Tibial nerve (tissue), 3 donors: ENCODE results near the gene HSD17B8.

Source experiments
- POLR2A ChIP-seq, 2 donors: fragments of 450-650 bp; IDR thresholded peaks; one replicate each; pipeline ENCODE4 v1.6.1; 2017; ENCODE audit warnings: antibody characterized with exemption in 2 of 2, mild to moderate bottlenecking in 2 of 2, moderate library complexity in 2 of 2
- TF ChIP-seq, protein P1 (sequence below), 5 experiments: fragments of 200-600 bp in 3 of 5; fragments of 450-650 bp in 2 of 5; sonication (generic) in 3 of 5; IDR thresholded peaks; one replicate each; pipeline ENCODE4 v1.5.1; 2016 to 2019; ENCODE audit warnings: antibody characterized with exemption in 5 of 5, mild to moderate bottlenecking in 3 of 5, moderate library complexity in 2 of 5

DNA sequence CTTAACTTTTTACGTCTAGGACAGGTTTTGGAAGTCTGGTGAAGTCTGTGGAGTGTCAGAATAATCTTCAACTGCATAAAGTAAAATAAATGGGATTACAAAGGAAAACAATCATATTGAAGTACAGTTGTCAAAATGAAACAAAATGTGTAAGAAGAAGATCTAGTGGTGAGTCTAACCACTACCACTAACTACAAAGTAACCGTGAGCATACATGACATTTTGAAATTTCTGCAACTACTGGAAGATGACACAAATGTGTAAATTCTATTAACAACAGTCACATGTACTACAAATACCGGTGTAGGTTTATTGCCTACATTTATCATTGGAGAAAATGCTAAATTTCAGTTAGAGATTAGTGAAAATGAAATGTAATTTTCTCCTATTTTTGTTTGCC lies 37.5 kb downstream of the HSD17B8 start:
- TF ChIP-seq, protein P1, sequence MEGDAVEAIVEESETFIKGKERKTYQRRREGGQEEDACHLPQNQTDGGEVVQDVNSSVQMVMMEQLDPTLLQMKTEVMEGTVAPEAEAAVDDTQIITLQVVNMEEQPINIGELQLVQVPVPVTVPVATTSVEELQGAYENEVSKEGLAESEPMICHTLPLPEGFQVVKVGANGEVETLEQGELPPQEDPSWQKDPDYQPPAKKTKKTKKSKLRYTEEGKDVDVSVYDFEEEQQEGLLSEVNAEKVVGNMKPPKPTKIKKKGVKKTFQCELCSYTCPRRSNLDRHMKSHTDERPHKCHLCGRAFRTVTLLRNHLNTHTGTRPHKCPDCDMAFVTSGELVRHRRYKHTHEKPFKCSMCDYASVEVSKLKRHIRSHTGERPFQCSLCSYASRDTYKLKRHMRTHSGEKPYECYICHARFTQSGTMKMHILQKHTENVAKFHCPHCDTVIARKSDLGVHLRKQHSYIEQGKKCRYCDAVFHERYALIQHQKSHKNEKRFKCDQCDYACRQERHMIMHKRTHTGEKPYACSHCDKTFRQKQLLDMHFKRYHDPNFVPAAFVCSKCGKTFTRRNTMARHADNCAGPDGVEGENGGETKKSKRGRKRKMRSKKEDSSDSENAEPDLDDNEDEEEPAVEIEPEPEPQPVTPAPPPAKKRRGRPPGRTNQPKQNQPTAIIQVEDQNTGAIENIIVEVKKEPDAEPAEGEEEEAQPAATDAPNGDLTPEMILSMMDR (IDR thresholded peaks at IDR 0.05) = no peak
- TF ChIP-seq POLR2A (IDR thresholded peaks at IDR 0.05) = no peak
